GM12865 (cell line): ENCODE data around the gene WDR20.

Experiments
- DNase-seq: peaks from one replicate; pipeline ENCODE4 v3.0.0; 2010; ENCODE audit warnings: low read depth
- H3K4me3 ChIP-seq: 2 replicates; pipeline ENCODE4 v1.5.1; 2011; ENCODE audit warnings: mild to moderate bottlenecking, low read depth, low read length, control low read depth
- CTCF ChIP-seq: IDR thresholded peaks from 2 replicates; pipeline ENCODE4 v1.5.1; 2011; ENCODE audit warnings: low read length, control low read depth, low read depth, inconsistent platforms; ENCODE audit not compliant: insufficient read depth; ENCODE audit errors: missing control alignments

The WDR20 gene

DNA sequence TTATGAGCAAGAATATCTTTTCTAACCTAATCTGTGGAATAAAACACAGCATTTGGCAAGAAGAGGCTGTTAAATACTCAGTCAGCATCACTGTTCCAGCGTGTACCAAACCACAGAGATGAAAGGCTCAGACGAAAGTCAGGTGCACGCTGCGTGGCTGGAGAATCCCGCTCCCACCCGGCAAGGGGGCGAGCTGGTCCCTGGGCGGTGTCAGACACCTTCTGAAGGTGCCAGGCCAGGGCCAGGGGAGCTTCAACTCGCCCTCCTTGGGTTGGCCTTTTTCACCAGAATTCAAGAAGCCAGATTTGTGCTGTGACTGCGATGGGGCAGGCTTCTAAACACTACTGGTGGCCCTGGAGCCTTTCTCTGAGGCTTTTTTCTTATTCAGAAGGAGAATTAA is 73.1 kb downstream of the WDR20 start:
- no peak for DNase-seq
- no peak for TF ChIP-seq CTCF
- no peak overlapping the region for H3K4me3 ChIP-seq

- H3K4me3 ChIP-seq: no peak overlapping the region
- DNase-seq: no peak
- no peak for TF ChIP-seq CTCF
Observed at GRCh38 chr14:102213470-102213869, 73.8 kb downstream of the WDR20 start.

DNA sequence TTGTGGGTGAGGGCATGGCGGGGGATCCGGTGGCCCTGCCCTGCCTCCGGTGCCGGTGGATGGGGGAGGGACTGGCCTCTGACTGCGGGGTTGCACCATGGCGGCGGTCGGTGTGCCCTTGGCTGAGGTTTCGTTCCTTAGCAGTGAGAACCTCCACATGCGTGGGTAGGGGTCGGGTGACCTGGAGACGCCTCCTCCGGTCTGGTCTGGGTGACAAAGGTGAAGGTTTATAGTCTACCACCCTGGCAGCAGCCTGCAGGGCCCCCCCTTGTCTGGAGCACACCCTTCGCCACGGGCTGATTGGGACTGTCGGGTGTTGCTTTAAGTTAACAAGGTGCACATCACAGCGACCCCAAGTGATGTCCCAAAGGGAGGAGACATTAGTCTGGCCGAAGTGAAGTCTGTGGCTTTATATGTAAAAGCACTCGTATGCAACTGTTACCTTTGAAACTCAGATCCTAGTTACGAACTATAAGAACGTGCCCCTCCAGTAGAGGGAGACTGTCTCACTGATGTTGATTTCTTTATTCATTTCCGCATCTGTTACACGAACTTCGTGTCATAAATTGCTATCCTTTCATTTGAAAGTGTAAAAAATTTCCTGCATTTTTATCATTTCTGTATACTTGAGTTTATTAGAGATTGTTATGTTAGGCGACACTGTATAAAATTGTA is 74.4 kb downstream of the WDR20 start:
- H3K4me3 ChIP-seq: no peak overlapping the region
- no peak for DNase-seq
- no peak for TF ChIP-seq CTCF

- no peak for TF ChIP-seq CTCF
- no peak overlapping the region for H3K4me3 ChIP-seq
- no peak for DNase-seq
Observed at GRCh38 chr14:102215071-102215470, 75.4 kb downstream of the WDR20 start.

- TF ChIP-seq CTCF: no peak
- DNase-seq: no peak
- H3K4me3 ChIP-seq: no peak overlapping the region
Observed at GRCh38 chr14:102215576-102216250, 76.0 kb downstream of the WDR20 start.

DNA sequence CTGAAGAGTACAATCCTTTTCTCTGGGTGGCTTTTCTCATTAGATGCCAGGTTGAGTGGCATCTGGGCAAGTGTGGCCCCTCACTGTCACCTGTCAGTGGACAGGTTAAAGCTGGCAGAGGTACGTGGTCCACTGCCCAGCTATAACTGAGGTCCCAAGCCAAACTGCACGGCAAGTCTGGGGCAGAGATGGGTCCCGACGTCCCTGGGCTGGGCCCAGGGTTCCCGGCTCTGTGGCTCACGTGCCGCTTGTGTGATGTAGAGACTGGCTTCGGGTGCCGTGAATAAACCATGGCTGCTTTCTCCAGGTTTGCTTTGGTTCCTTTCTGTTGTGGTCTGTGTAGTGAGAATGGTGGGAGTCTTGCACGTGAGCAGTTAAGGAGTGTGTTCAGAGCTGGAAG is 77.7 kb downstream of the WDR20 start:
- no peak for TF ChIP-seq CTCF
- no peak for DNase-seq
- H3K4me3 ChIP-seq: no peak overlapping the region

- no peak for TF ChIP-seq CTCF
- no peak overlapping the region for H3K4me3 ChIP-seq
- no peak for DNase-seq
Observed at GRCh38 chr14:102217987-102218421, 78.3 kb downstream of the WDR20 start.
